Endothelial cell of umbilical vein (primary cell): ENCODE data around the gene PPARD. TPM values are rescaled to one million over a fixed set of nuclear protein-coding genes. Genes with fewer than 3 reads are reported as not detected.

ENCODE experiments used
- BruUV-seq: library from RNA; stranded (reverse); fragments of 400-500 nt; replicated peaks from 2 replicates; lab custom pipeline; 2021; lab: Mats Ljungman, UMichigan
- CTCF ChIA-PET: fragments of 300-600, 350-600 bp; sonication (Branson Sonifier 250); formaldehyde crosslinking; loops from one replicate; lab custom pipeline; 2021; ENCODE audit warnings: antibody characterized with exemption, inconsistent platforms; lab: Charles Lee
- POLR2A ChIA-PET: fragments of 300-600, 350-600 bp; sonication (Branson Sonifier 250); formaldehyde crosslinking; loops from one replicate; lab custom pipeline; 2021; ENCODE audit warnings: antibody characterized with exemption, inconsistent platforms; lab: Charles Lee
- DNase-seq: peaks from one replicate; pipeline ENCODE4 v3.0.0-alpha.2; 2011; ENCODE audit warnings: low read depth, low spot score
- FAIRE-seq: peaks from 2 replicates; lab custom pipeline; 2011; peaks lifted over from hg19 to GRCh38; lab: Jason Lieb, UNC
- H2AFZ ChIP-seq: 2 replicates; pipeline ENCODE4 v1.6.0; 2012; ENCODE audit warnings: low read depth, low read length, control low read depth, inconsistent platforms
- H3K27ac ChIP-seq: 2 replicates; pipeline ENCODE4 v1.5.1; 2011; ENCODE audit warnings: low read depth, mild to moderate bottlenecking, control low read depth, low read length, moderate library complexity; ENCODE audit not compliant: insufficient read depth
- H3K27me3 ChIP-seq, 2 experiments: 2 replicates each; pipeline versions ENCODE4 v1.6.0 to v1.6.1; 2011; ENCODE audit warnings: low read length in 2 of 2, mixed read lengths in 1 of 2; ENCODE audit not compliant: control insufficient read depth in 2 of 2, insufficient read depth in 2 of 2
- H3K36me3 ChIP-seq, 2 experiments: 2 replicates in 1 of 2; 3 replicates in 1 of 2; pipeline ENCODE4 v1.5.1; 2011; ENCODE audit warnings: low read length in 2 of 2, mild to moderate bottlenecking in 1 of 2, moderate library complexity in 1 of 2; ENCODE audit not compliant: control insufficient read depth in 2 of 2, insufficient read depth in 2 of 2; ENCODE audit errors: extremely low read depth in 1 of 2
- H3K4me1 ChIP-seq: 3 replicates; pipeline ENCODE4 v1.5.1; 2011; ENCODE audit warnings: mild to moderate bottlenecking, low read length; ENCODE audit not compliant: control insufficient read depth, insufficient read depth; ENCODE audit errors: extremely low read depth
- H3K4me2 ChIP-seq: 2 replicates; pipeline ENCODE4 v1.6.1; 2011; ENCODE audit warnings: low read length, control low read depth, mixed read lengths; ENCODE audit not compliant: insufficient read depth
- H3K4me3 ChIP-seq, 3 experiments: fragments of 200-600 bp in 1 of 3; sonication (generic), shearing (Covaris generic) in 1 of 3; replicated peaks in 1 of 3; 2 replicates each; pipeline ENCODE4 v1.5.1; 2011 to 2016; ENCODE audit warnings: control low read depth in 3 of 3, low read length in 3 of 3, mild to moderate bottlenecking in 2 of 3, inconsistent platforms in 1 of 3, low read depth in 1 of 3, moderate library complexity in 1 of 3; ENCODE audit not compliant: insufficient read depth in 1 of 3
- H3K79me2 ChIP-seq: 2 replicates; pipeline ENCODE4 v1.6.0; 2012; ENCODE audit warnings: low read length, inconsistent platforms; ENCODE audit not compliant: control insufficient read depth, insufficient read depth
- H3K9ac ChIP-seq: replicated peaks from 2 replicates; pipeline ENCODE3; 2011; ENCODE audit warnings: low read length, control low read depth; ENCODE audit not compliant: insufficient read depth; ENCODE audit errors: extremely low read depth
- H3K9me1 ChIP-seq: replicated peaks from 3 replicates; pipeline ENCODE4 v1.6.0; 2011; ENCODE audit warnings: mild to moderate bottlenecking, low read length; ENCODE audit not compliant: control insufficient read depth, insufficient read depth; ENCODE audit errors: extremely low read depth
- H3K9me3 ChIP-seq: replicated peaks from 2 replicates; pipeline ENCODE4 v1.5.1; 2012; ENCODE audit warnings: low read length, inconsistent platforms; ENCODE audit not compliant: control insufficient read depth, insufficient read depth
- H4K20me1 ChIP-seq: replicated peaks from 2 replicates; pipeline ENCODE3; 2011; ENCODE audit warnings: mild to moderate bottlenecking, low read length; ENCODE audit not compliant: control insufficient read depth, insufficient read depth; ENCODE audit errors: extremely low read depth
- CTCF ChIP-seq, 2 donors: IDR thresholded peaks; 1 replicate in 1 of 2; 2 replicates in 1 of 2; pipeline ENCODE4 v1.5.1; 2011; ENCODE audit warnings: low read length in 2 of 2, mild to moderate bottlenecking in 2 of 2, moderate library complexity in 2 of 2, control low read depth in 1 of 2, inconsistent platforms in 1 of 2, low read depth in 1 of 2; ENCODE audit not compliant: insufficient read depth in 1 of 2; ENCODE audit errors: extremely low read depth in 1 of 2
- JUN ChIP-seq: IDR thresholded peaks from 2 replicates; pipeline ENCODE4 v1.6.1; 2011; ENCODE audit warnings: borderline replicate concordance, low read depth; ENCODE audit not compliant: insufficient read length, insufficient read depth
- MYC ChIP-seq: IDR thresholded peaks from one replicate; pipeline ENCODE4 v1.6.1; 2011; ENCODE audit warnings: mild to moderate bottlenecking, low read depth, low read length
- POLR2A ChIP-seq: IDR thresholded peaks from 2 replicates; pipeline ENCODE4 v1.6.1; 2012; ENCODE audit warnings: low read depth, mild to moderate bottlenecking, control low read depth, low read length
- dilution Hi-C: fragments of 300-500 bp; cut with MboI; formaldehyde crosslinking; loops from one replicate; pipeline ENCODE4 v1.15.0; 2019; ENCODE audit warnings: low sequenced_read_pairs; ENCODE audit not compliant: extremely low pct_ligation_motif_present
- intact Hi-C: fragments of 100-400 bp; cut with micrococcal nuclease; formaldehyde crosslinking; loops from one replicate; pipeline ENCODE4 v1.10.0; 2022
- polyA plus RNA-seq, 4 experiments: library from polyadenylated mRNA; depleted of rRNA in 3 of 4; stranded (reverse) in 3 of 4; unstranded in 1 of 4; fragments of >200 nt; gene quantifications; 2 replicates each; pipeline versions ENCODE4 v1.2.1 to v1.2.3, GENCODE V29; 2011 to 2012; ENCODE audit warnings: missing spikeins in 1 of 4
- total RNA-seq: library from RNA; stranded (reverse); gene quantifications from 2 replicates; pipeline ENCODE4 v1.2.3, GENCODE V29; 2021

PPARD gene
- total and polyA plus RNA-seq, 2 donors (not counting 3 experiments of a cell fraction or from before 2014, with no cell fraction given) = 23.4 to 29.2 TPM

- Histone ChIP-seq H4K20me1 (no peaks in the 10 kb centered on the region), H3K27ac (no peak overlapping the region)
These were observed 55.6 kb downstream of the PPARD start for GRCh38 chr6:35397806-35398418.

More at GRCh38 chr6:35397806-35398418, 55.6 kb downstream of the PPARD start:
- Histone ChIP-seq H3K4me3 (no peak overlapping the region), H3K4me1 (peaks cover 12% of the 10 kb centered on the region), H2AFZ (no peak overlapping the region), H3K9ac (no peak overlapping the region), H3K27me3 (no peaks in the 10 kb centered on the region), H3K9me1 (no peaks in the 10 kb centered on the region), H3K4me2 (no peak overlapping the region), H3K79me2 (no peaks in the 10 kb centered on the region), H3K9me3 (no peaks in the 10 kb centered on the region), H3K36me3 (no peaks in the 10 kb centered on the region)
- DNase-seq (no peak), FAIRE-seq (no peak)
- intact Hi-C loops = no loop called here
- TF ChIP-seq MYC (no peak), CTCF (IDR thresholded peaks at IDR 0.05; ENCODE audit: extremely low read depth in 1 of 2, insufficient read depth in 1 of 2, low read depth in 1 of 2, low read length in 2 of 2) (no peak), POLR2A (no peak), JUN (no peak)
- no TSS peak for BruUV-seq
- dilution Hi-C loops = no loop called here
- ChIA-PET CTCF (interaction anchor here (0.8 kb wide), 1 partner anchor 51 kb away, joined by 3 read pairs; no protein-coding TSS in a partner anchor), POLR2A (no interaction called here)
